ENCODE data around the gene CPAMD8. TPM values are rescaled to one million over a fixed set of nuclear protein-coding genes. Genes with fewer than 3 reads are reported as not detected.

CPAMD8 gene
- total and polyA plus RNA-seq, 9 of the 15 experiments (the other 6 are each of a cell fraction or from before 2014, with no cell fraction given), result 0.20 to 2.1 (median 1.3) TPM

- TF ChIP-seq, protein P1, sequence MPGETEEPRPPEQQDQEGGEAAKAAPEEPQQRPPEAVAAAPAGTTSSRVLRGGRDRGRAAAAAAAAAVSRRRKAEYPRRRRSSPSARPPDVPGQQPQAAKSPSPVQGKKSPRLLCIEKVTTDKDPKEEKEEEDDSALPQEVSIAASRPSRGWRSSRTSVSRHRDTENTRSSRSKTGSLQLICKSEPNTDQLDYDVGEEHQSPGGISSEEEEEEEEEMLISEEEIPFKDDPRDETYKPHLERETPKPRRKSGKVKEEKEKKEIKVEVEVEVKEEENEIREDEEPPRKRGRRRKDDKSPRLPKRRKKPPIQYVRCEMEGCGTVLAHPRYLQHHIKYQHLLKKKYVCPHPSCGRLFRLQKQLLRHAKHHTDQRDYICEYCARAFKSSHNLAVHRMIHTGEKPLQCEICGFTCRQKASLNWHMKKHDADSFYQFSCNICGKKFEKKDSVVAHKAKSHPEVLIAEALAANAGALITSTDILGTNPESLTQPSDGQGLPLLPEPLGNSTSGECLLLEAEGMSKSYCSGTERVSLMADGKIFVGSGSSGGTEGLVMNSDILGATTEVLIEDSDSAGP (CRISPR knock-in tag; IDR thresholded peaks at IDR 0.05), result no peak
- no peak for TF ChIP-seq SAP30 (IDR thresholded peaks at IDR 0.05; ENCODE audit: borderline replicate concordance, insufficient read depth, low read depth, low read length, poor library complexity, severe bottlenecking)
- TF ChIP-seq RBM15 (IDR thresholded peaks at IDR 0.05; ENCODE audit: insufficient read depth, low read length), result no peak
Measured at GRCh38 chr19:16846901-16847300, 179.7 kb downstream of the CPAMD8 start (continued).

Small RNAs within 50 kb of the gene (small RNA-seq; reads per million reads assigned to genes)
- gene RN7SL823P (not detected), gene RN7SL835P (not detected)

Other genes with a start within 250 kb of the CPAMD8 start
Only the 7 nearest of the 9 such genes appear.
- gene SIN3B, start 197.4 kb downstream of the CPAMD8 start, total RNA-seq (2014; rRNA removed), result 12.0 and 13.6 TPM in 2 replicates
- gene SIN3B, start 197.4 kb downstream of the CPAMD8 start, total RNA-seq (2014; rRNA removed; fragmentation: Illumina TruSeq; extraction: Trizol), result 8.2 and 9.9 TPM in 2 replicates
- 14.2 and 14.3 TPM in 2 replicates for gene SIN3B, start 197.4 kb downstream of the CPAMD8 start, total RNA-seq (2015; rRNA removed; fragmentation: Illumina TruSeq; extraction: Trizol)
- 34.2 and 34.6 TPM in 2 replicates for gene SIN3B, start 197.4 kb downstream of the CPAMD8 start, total RNA-seq (2021)
- gene SIN3B, start 197.4 kb downstream of the CPAMD8 start, polyA plus RNA-seq (2011; rRNA removed), result 19.3 and 21.6 TPM in 2 replicates
- 18.9 and 20.7 TPM in 2 replicates for gene SIN3B, start 197.4 kb downstream of the CPAMD8 start, polyA plus RNA-seq (2014; fragmentation: Illumina TruSeq; extraction: Trizol)
- under 1 TPM; 0.51 to 0.66 TPM for gene SIN3B, start 197.4 kb downstream of the CPAMD8 start, polyA plus RNA-seq (2014; fragmentation: Nextera tagmentation; extraction: Ambion mirVana)
- 29.5 and 30.6 TPM in 2 replicates for gene SIN3B, start 197.4 kb downstream of the CPAMD8 start, polyA plus RNA-seq (2014; rRNA removed)
- gene F2RL3, start 137.8 kb downstream of the CPAMD8 start, total RNA-seq (2014; rRNA removed), result 23.4 and 29.5 TPM in 2 replicates
- 10.7 and 11.0 TPM in 2 replicates for gene F2RL3, start 137.8 kb downstream of the CPAMD8 start, total RNA-seq (2014; rRNA removed; fragmentation: Illumina TruSeq; extraction: Trizol)
- gene F2RL3, start 137.8 kb downstream of the CPAMD8 start, total RNA-seq (2015; rRNA removed; fragmentation: Illumina TruSeq; extraction: Trizol), result 11.9 and 12.1 TPM in 2 replicates
- gene F2RL3, start 137.8 kb downstream of the CPAMD8 start, total RNA-seq (2021), result 27.6 and 29.0 TPM in 2 replicates
- 7.2 and 9.9 TPM in 2 replicates for gene F2RL3, start 137.8 kb downstream of the CPAMD8 start, polyA plus RNA-seq (2011; rRNA removed)
- 12.3 and 13.4 TPM in 2 replicates for gene F2RL3, start 137.8 kb downstream of the CPAMD8 start, polyA plus RNA-seq (2014; fragmentation: Illumina TruSeq; extraction: Trizol)
- gene F2RL3, start 137.8 kb downstream of the CPAMD8 start, polyA plus RNA-seq (2014; fragmentation: Nextera tagmentation; extraction: Ambion mirVana), result 1 to 10 TPM; 1.4 to 5.0 TPM
- gene F2RL3, start 137.8 kb downstream of the CPAMD8 start, polyA plus RNA-seq (2014; rRNA removed), result 20.9 and 22.0 TPM in 2 replicates
- gene HAUS8, start 48.6 kb upstream of the CPAMD8 start, total RNA-seq (2014; rRNA removed), result 23.3 and 28.2 TPM in 2 replicates
- gene HAUS8, start 48.6 kb upstream of the CPAMD8 start, total RNA-seq (2014; rRNA removed; fragmentation: Illumina TruSeq; extraction: Trizol), result 20.5 and 22.1 TPM in 2 replicates
- gene HAUS8, start 48.6 kb upstream of the CPAMD8 start, total RNA-seq (2015; rRNA removed; fragmentation: Illumina TruSeq; extraction: Trizol), result 22.6 and 22.8 TPM in 2 replicates
- gene HAUS8, start 48.6 kb upstream of the CPAMD8 start, total RNA-seq (2021), result 44.8 and 49.9 TPM in 2 replicates
- 36.0 and 37.0 TPM in 2 replicates for gene HAUS8, start 48.6 kb upstream of the CPAMD8 start, polyA plus RNA-seq (2011; rRNA removed)
- gene HAUS8, start 48.6 kb upstream of the CPAMD8 start, polyA plus RNA-seq (2014; fragmentation: Illumina TruSeq; extraction: Trizol), result 34.9 and 38.9 TPM in 2 replicates
- gene HAUS8, start 48.6 kb upstream of the CPAMD8 start, polyA plus RNA-seq (2014; fragmentation: Nextera tagmentation; extraction: Ambion mirVana), result 10 to 100 TPM; 34.5 to 53.2 TPM
- 39.6 and 45.1 TPM in 2 replicates for gene HAUS8, start 48.6 kb upstream of the CPAMD8 start, polyA plus RNA-seq (2014; rRNA removed)
- gene MYO9B, start 49.0 kb upstream of the CPAMD8 start, total RNA-seq (2014; rRNA removed), result 31.7 and 48.0 TPM in 2 replicates
- gene MYO9B, start 49.0 kb upstream of the CPAMD8 start, total RNA-seq (2014; rRNA removed; fragmentation: Illumina TruSeq; extraction: Trizol), result 17.5 and 18.5 TPM in 2 replicates
- gene MYO9B, start 49.0 kb upstream of the CPAMD8 start, total RNA-seq (2015; rRNA removed; fragmentation: Illumina TruSeq; extraction: Trizol), result 23.0 and 23.5 TPM in 2 replicates
- 66.5 and 77.6 TPM in 2 replicates for gene MYO9B, start 49.0 kb upstream of the CPAMD8 start, total RNA-seq (2021)
- 18.7 and 38.8 TPM in 2 replicates for gene MYO9B, start 49.0 kb upstream of the CPAMD8 start, polyA plus RNA-seq (2011; rRNA removed)
- gene MYO9B, start 49.0 kb upstream of the CPAMD8 start, polyA plus RNA-seq (2014; fragmentation: Illumina TruSeq; extraction: Trizol), result 33.1 and 34.3 TPM in 2 replicates
- 1 to 10 TPM; 2.4 to 3.0 TPM for gene MYO9B, start 49.0 kb upstream of the CPAMD8 start, polyA plus RNA-seq (2014; fragmentation: Nextera tagmentation; extraction: Ambion mirVana)
- gene MYO9B, start 49.0 kb upstream of the CPAMD8 start, polyA plus RNA-seq (2014; rRNA removed), result 36.3 and 41.4 TPM in 2 replicates
- 38.8 and 40.7 TPM in 2 replicates for gene USE1, start 188.5 kb upstream of the CPAMD8 start, total RNA-seq (2014; rRNA removed)
- 15.2 and 17.3 TPM in 2 replicates for gene USE1, start 188.5 kb upstream of the CPAMD8 start, total RNA-seq (2014; rRNA removed; fragmentation: Illumina TruSeq; extraction: Trizol)
- 23.9 TPM in 2 replicates for gene USE1, start 188.5 kb upstream of the CPAMD8 start, total RNA-seq (2015; rRNA removed; fragmentation: Illumina TruSeq; extraction: Trizol)
- gene USE1, start 188.5 kb upstream of the CPAMD8 start, total RNA-seq (2021), result 34.0 and 34.9 TPM in 2 replicates
- 19.1 and 21.1 TPM in 2 replicates for gene USE1, start 188.5 kb upstream of the CPAMD8 start, polyA plus RNA-seq (2011; rRNA removed)
- gene USE1, start 188.5 kb upstream of the CPAMD8 start, polyA plus RNA-seq (2014; fragmentation: Illumina TruSeq; extraction: Trizol), result 27.3 and 32.8 TPM in 2 replicates
- gene USE1, start 188.5 kb upstream of the CPAMD8 start, polyA plus RNA-seq (2014; fragmentation: Nextera tagmentation; extraction: Ambion mirVana), result 10 to 100 TPM; 39.3 to 46.7 TPM
- gene USE1, start 188.5 kb upstream of the CPAMD8 start, polyA plus RNA-seq (2014; rRNA removed), result 50.6 and 52.4 TPM in 2 replicates
- gene OCEL1, start 199.4 kb upstream of the CPAMD8 start, total RNA-seq (2014; rRNA removed), result 12.4 and 17.6 TPM in 2 replicates
- gene OCEL1, start 199.4 kb upstream of the CPAMD8 start, total RNA-seq (2014; rRNA removed; fragmentation: Illumina TruSeq; extraction: Trizol), result 11.6 and 14.7 TPM in 2 replicates
- gene OCEL1, start 199.4 kb upstream of the CPAMD8 start, total RNA-seq (2015; rRNA removed; fragmentation: Illumina TruSeq; extraction: Trizol), result 9.3 and 11.2 TPM in 2 replicates
- 38.0 and 38.6 TPM in 2 replicates for gene OCEL1, start 199.4 kb upstream of the CPAMD8 start, total RNA-seq (2021)
- gene OCEL1, start 199.4 kb upstream of the CPAMD8 start, polyA plus RNA-seq (2011; rRNA removed), result 10.2 TPM in 2 replicates
- gene OCEL1, start 199.4 kb upstream of the CPAMD8 start, polyA plus RNA-seq (2014; fragmentation: Illumina TruSeq; extraction: Trizol), result 18.8 and 27.0 TPM in 2 replicates
- 10 to 100 TPM in 1 of 2 experiments, 1 to 10 TPM in 1; 8.0 to 10.7 TPM for gene OCEL1, start 199.4 kb upstream of the CPAMD8 start, polyA plus RNA-seq (2014; fragmentation: Nextera tagmentation; extraction: Ambion mirVana)
- 16.3 and 18.6 TPM in 2 replicates for gene OCEL1, start 199.4 kb upstream of the CPAMD8 start, polyA plus RNA-seq (2014; rRNA removed)
- gene NR2F6, start 219.1 kb upstream of the CPAMD8 start, total RNA-seq (2014; rRNA removed), result 93.2 and 99.7 TPM in 2 replicates
- gene NR2F6, start 219.1 kb upstream of the CPAMD8 start, total RNA-seq (2014; rRNA removed; fragmentation: Illumina TruSeq; extraction: Trizol), result 9.8 and 12.6 TPM in 2 replicates
- gene NR2F6, start 219.1 kb upstream of the CPAMD8 start, total RNA-seq (2015; rRNA removed; fragmentation: Illumina TruSeq; extraction: Trizol), result 22.8 and 25.2 TPM in 2 replicates
- 95.9 and 97.5 TPM in 2 replicates for gene NR2F6, start 219.1 kb upstream of the CPAMD8 start, total RNA-seq (2021)
- gene NR2F6, start 219.1 kb upstream of the CPAMD8 start, polyA plus RNA-seq (2011; rRNA removed), result 18.8 and 23.9 TPM in 2 replicates
- 11.4 and 15.7 TPM in 2 replicates for gene NR2F6, start 219.1 kb upstream of the CPAMD8 start, polyA plus RNA-seq (2014; fragmentation: Illumina TruSeq; extraction: Trizol)
- gene NR2F6, start 219.1 kb upstream of the CPAMD8 start, polyA plus RNA-seq (2014; fragmentation: Nextera tagmentation; extraction: Ambion mirVana), result 1 to 10 TPM in 1 of 2 experiments, under 1 TPM in 1; 0.76 to 3.0 TPM
- gene NR2F6, start 219.1 kb upstream of the CPAMD8 start, polyA plus RNA-seq (2014; rRNA removed), result 64.2 and 69.6 TPM in 2 replicates